ENCODE results near the gene MYDGF.

- TF ChIP-seq CTCF (IDR thresholded peaks at IDR 0.05) (no peak), ZFX (IDR thresholded peaks at IDR 0.05; ENCODE audit: borderline replicate concordance) (no peak)
Measured at GRCh38 chr19:4717191-4717965, 47.2 kb upstream of the MYDGF start.

Measured in 22Rv1 (cell line).